Mucosa of descending colon (tissue), 3 donors: ENCODE results near the gene DENND1A. TPM values are rescaled to one million over a fixed set of nuclear protein-coding genes. Genes with fewer than 3 reads are reported as not detected.

ENCODE experiments used
- ATAC-seq: fragments of 200-7000 bp; cut with Tn5 transposase; one replicate; pipeline ENCODE4 v1.9.1; 2020; ENCODE audit warnings: mild to moderate bottlenecking, moderate library complexity
- DNase-seq, 3 donors: peaks; one replicate each; pipeline ENCODE4 v3.0.0-alpha.2; 2020
- H3K36me3 ChIP-seq: fragments of 200-600 bp; one replicate; pipeline ENCODE4 v1.8.0; 2021; ENCODE audit warnings: low read depth, mild to moderate bottlenecking
- H3K4me1 ChIP-seq: fragments of 200-600 bp; one replicate; pipeline ENCODE4 v1.8.0; 2021; ENCODE audit warnings: low read depth, mild to moderate bottlenecking
- H3K4me3 ChIP-seq: fragments of 200-600 bp; one replicate; pipeline ENCODE4 v1.8.0; 2021; ENCODE audit warnings: mild to moderate bottlenecking
- H3K9me3 ChIP-seq: fragments of 200-600 bp; one replicate; pipeline ENCODE4 v1.8.0; 2021; ENCODE audit warnings: mild to moderate bottlenecking
- intact Hi-C, 2 donors: fragments of 100-400 bp; cut with DNase I in 1 of 2; cut with micrococcal nuclease in 1 of 2; formaldehyde crosslinking; loops; one replicate each; pipeline versions ENCODE4 v1.11.0 to v1.11.1; 2022; cut with DNase I, micrococcal nuclease
- total RNA-seq, 3 donors: library from RNA; stranded (reverse); fragmentation: NEBNext Ultra II Directional in 2 of 3; extraction: Animal tissue kit (Norgen Biotek cat#: 25700) in 2 of 3; gene quantifications; one replicate each; pipeline versions ENCODE4 v1.2.1 to v1.2.4, GENCODE V29; 2021 to 2023
- TF ChIP-seq, protein P1 (sequence below): fragments of 200-600 bp; IDR thresholded peaks from one replicate; pipeline ENCODE4 v1.8.0; 2022; ENCODE audit warnings: antibody characterized with exemption, mild to moderate bottlenecking
- donor health status: DM: no; HTN: no; CAD: no; lungs with moderate emphysema.
- donor health status: DM: no; HTN: no; CAD: no.
- donor health status: DM: no; HTN: yes; CAD: no.

Gene DENND1A
- total RNA-seq, 3 donors from 2014 or later = 32.8 to 50.0 (median 35.1) TPM

DNA sequence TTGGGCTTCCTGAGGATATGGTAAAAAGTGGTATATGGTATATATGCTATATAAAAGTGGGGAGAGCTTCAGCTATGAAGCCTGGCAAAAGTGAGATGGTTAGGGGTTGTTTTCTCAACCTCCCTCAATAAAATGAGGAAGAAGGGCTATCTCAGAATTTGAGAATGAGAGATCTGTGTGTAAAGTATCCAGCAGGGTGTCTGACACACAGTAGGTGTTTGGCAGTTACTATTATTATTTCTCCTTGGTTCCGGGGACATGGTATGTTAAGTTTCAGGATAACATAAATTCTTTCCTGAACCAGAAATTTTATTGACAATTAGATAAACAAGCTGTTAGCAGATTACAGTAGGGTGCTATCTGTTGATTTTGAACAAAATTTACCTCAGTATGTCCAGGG lies 94.1 kb downstream of the DENND1A start:
- no peak for DNase-seq
- H3K4me3 ChIP-seq = no peak overlapping the region
- no peaks in the 10 kb centered on the region for H3K36me3 ChIP-seq
- H3K4me1 ChIP-seq = no peaks in the 10 kb centered on the region
- ATAC-seq = no peak
- TF ChIP-seq, protein P1, sequence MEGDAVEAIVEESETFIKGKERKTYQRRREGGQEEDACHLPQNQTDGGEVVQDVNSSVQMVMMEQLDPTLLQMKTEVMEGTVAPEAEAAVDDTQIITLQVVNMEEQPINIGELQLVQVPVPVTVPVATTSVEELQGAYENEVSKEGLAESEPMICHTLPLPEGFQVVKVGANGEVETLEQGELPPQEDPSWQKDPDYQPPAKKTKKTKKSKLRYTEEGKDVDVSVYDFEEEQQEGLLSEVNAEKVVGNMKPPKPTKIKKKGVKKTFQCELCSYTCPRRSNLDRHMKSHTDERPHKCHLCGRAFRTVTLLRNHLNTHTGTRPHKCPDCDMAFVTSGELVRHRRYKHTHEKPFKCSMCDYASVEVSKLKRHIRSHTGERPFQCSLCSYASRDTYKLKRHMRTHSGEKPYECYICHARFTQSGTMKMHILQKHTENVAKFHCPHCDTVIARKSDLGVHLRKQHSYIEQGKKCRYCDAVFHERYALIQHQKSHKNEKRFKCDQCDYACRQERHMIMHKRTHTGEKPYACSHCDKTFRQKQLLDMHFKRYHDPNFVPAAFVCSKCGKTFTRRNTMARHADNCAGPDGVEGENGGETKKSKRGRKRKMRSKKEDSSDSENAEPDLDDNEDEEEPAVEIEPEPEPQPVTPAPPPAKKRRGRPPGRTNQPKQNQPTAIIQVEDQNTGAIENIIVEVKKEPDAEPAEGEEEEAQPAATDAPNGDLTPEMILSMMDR = no peak
- H3K9me3 ChIP-seq = no peaks in the 10 kb centered on the region
- intact Hi-C loops = no loop called here

DNA sequence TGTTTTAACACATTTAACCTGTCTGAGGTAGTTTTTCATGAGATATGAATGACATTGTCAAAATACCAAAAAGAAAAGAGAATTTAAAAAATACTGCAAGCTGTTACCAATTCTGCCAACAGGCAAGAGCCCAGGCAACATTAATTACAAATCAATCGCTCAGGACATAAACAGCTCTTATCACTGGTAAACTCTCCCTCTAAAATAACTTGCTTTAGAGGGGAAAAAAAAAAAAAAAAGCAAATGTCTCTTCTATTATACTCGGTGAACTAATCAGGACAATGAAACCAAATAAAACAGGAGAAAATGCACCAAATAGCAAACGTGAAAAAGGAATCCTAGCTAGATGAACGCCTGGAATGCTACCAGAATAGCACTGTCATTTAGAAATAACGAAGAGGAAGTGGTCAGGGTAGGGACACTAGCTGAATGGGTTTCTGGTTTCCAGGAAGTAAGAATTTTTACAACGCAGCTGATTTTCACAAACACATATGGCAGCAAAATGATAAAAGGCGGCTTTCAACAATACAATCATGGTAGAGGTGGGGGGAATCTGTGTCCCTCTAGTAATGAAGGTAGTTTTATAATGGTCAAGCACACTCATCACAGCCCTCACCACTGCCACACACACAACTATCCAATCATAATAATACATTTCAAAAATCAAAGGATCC lies 94.9 kb downstream of the DENND1A start:
- TF ChIP-seq, protein P1 = no peak
- DNase-seq = no peak
- H3K9me3 ChIP-seq = peaks cover 3% of the 10 kb centered on the region
- ATAC-seq = peak; percentile 57
- no peaks in the 10 kb centered on the region for H3K4me1 ChIP-seq
- H3K36me3 ChIP-seq = no peaks in the 10 kb centered on the region
- no peak overlapping the region for H3K4me3 ChIP-seq
- intact Hi-C loops = no loop called here

DNA sequence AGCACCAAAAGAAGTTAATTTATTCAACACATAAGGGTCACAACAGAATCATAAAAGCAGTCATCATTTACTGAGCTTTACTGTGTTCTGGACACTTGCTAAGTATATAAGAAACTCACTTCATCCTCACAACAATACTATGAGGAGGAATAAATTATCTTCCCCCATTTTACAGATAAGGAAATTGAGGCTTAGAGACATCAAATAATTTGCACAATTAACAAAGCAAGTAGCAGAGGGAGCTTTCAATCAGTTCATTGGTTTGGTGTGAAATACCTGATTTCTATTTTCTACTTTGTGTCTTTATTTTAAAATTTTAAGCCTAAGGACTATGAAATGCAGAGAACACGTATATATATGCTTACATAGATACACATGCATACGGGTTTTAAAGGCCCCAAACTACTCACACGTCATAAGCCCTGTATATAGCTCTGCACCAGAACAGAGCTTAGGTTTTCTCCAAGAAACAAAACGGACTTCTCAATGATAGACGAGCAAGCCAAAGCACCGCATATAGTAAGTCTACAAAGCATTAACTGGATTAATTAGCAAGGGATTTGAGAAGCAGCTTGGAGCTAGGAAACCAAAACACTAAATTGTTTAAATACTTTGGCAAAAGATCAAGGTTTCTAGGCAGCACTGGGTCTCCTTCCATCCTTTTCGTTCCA lies 95.6 kb downstream of the DENND1A start:
- ATAC-seq = no peak
- peaks cover 10% of the 10 kb centered on the region for H3K9me3 ChIP-seq
- intact Hi-C loops = no loop called here
- DNase-seq = no peak
- TF ChIP-seq, protein P1 = no peak
- H3K36me3 ChIP-seq = no peaks in the 10 kb centered on the region
- H3K4me1 ChIP-seq = no peaks in the 10 kb centered on the region
- H3K4me3 ChIP-seq = no peak overlapping the region

DNA sequence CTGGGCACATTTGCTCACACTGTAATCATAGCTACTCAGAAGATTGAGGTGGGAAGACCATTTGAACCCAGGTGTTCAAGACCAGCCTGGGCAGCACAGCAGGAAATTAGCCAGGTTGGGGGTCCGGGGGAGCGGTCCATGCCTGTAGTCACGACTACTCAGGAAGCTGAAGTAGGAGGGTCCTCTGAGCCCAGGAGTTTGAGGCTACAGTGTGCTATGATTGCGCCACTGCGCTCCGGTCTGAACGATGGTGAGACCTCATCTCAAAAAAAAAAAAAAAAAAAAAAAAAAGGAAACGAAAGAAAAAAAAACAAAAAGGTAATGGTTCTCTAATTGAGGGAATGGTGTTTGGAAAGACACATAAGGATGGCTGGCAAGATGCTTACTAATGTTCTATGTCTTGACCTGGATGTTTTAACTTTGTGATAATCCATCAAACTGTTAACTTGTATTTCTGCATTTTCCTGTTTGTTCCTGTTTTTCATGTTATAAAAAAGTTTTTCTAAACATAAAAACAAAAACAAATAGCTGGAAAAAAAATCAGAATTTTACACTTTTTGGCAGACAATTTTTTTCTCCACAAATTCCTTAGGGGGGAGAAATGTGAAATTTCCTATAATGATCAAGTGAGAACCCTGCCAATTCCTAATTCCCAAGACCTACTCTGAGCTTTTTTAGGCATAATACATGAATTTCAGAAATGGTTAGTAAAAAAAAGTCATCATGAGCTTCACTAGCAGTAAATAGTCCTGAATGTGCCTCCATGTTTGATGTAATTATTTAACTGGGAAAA lies 96.9 kb downstream of the DENND1A start:
- TF ChIP-seq, protein P1 = no peak
- Histone ChIP-seq H3K4me1 (no peaks in the 10 kb centered on the region), H3K9me3 (peaks cover 22% of the 10 kb centered on the region), H3K36me3 (no peaks in the 10 kb centered on the region), H3K4me3 (no peak overlapping the region)
- intact Hi-C loops = no loop called here
- ATAC-seq (no peak), DNase-seq (peak in 1 of 3 donors; percentile 24)

DNA sequence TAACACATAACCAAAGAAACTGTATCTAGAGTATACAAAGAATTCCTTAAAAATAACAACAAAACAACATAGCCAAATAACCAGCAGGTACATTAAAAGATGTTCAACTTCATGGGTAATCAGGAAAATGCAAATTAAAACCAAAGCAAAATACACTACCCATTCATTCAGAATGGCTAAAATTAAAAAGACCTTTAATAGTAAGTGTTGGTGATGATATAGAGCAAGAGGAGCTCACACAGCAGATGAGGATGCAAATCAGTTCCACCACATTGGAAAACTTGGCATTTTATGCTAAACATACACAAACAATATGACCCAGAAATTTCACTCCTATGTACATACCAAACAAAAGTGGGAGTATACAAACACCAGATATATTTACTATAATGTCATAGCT lies 97.8 kb downstream of the DENND1A start:
- intact Hi-C loops = no loop called here
- no peak overlapping the region for H3K4me3 ChIP-seq
- no peaks in the 10 kb centered on the region for H3K4me1 ChIP-seq
- TF ChIP-seq, protein P1 = no peak
- peaks cover 28% of the 10 kb centered on the region for H3K9me3 ChIP-seq
- DNase-seq (no peak), ATAC-seq (no peak)
- no peaks in the 10 kb centered on the region for H3K36me3 ChIP-seq
